Memory B cell (primary cell): ENCODE data around the gene RHOV.

ENCODE experiments used
- ATAC-seq: fragments of 150-1000 bp; cut with Tn5 transposase; 2 replicates; pipeline ENCODE4 v1.10.0; 2021; ENCODE audit warnings: low read depth, mild to moderate bottlenecking, moderate library complexity
- DNase-seq, 2 donors: peaks; one replicate each; pipeline ENCODE4 v3.0.0; 2022; ENCODE audit warnings: low spot score in 2 of 2
- H3K27ac Mint-ChIP-seq: one replicate; pipeline ENCODE4 v1.8.0; 2022; ENCODE audit warnings: mild to moderate bottlenecking, moderate library complexity, mixed read lengths
- H3K27me3 Mint-ChIP-seq: one replicate; pipeline ENCODE4 v1.8.0; 2022; ENCODE audit warnings: mixed read lengths
- H3K36me3 Mint-ChIP-seq: one replicate; pipeline ENCODE4 v1.8.0; 2022; ENCODE audit warnings: mild to moderate bottlenecking, mixed read lengths
- H3K4me1 Mint-ChIP-seq: one replicate; pipeline ENCODE4 v1.8.0; 2022; ENCODE audit warnings: mixed read lengths
- H3K4me3 Mint-ChIP-seq: one replicate; pipeline ENCODE4 v1.8.0; 2022; ENCODE audit warnings: mild to moderate bottlenecking, moderate library complexity, mixed read lengths
- H3K9me3 Mint-ChIP-seq: one replicate; pipeline ENCODE4 v1.8.0; 2022; ENCODE audit warnings: mixed read lengths

Gene RHOV

DNA sequence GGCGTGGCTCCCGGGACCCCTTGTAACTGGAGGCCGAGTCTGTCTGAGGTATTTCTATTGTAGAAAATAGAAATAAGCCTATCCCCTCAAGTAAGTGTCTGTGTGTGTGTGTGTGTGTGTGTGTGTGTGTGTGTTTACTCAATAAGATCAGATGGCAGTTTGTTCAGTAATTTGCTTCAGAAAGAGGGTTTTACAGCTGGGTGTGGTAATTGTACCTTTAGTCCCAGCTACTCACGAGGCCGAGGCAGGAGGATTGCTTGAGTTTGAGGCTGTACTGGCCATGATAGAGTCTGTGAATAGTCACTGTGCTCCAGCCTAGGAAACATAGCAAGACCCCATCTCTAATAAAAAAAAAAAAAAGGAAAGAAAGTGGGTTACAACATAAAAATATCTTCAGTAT lies 21.5 kb downstream of the RHOV start:
- Mint-ChIP-seq H3K4me1 (peaks cover 5% of the 10 kb centered on the region), H3K36me3 (peaks cover 15% of the 10 kb centered on the region), H3K27ac (no peak overlapping the region), H3K4me3 (no peak overlapping the region), H3K9me3 (no peaks in the 10 kb centered on the region), H3K27me3 (no peaks in the 10 kb centered on the region)
- DNase-seq: no peak
- ATAC-seq: no peak

DNA sequence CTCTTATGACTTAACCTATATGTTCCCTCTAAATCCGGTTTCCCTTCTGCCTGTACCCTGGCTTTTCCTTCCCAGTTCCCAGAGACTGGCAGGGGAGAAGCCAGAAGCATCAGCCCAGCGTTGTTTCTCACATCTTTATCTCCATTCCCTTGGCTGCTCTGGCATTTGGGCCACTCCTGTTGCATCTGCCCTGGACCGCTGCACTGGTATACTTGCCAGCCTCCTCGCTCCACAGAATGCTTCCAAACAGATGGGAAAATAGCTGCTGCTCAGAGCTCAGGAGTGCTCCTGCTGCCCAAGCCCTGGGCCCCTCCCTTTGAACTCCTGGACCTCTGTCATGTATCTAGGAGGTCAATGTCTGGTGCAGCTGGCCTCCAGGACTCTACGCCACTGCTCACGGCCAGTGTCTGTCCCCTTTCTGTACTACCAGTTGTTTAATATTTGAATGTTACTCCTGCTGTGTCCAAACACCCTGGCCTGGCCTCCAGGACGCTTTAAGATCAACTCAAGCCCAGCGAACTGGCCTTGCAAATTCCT lies 23.4 kb downstream of the RHOV start:
- Mint-ChIP-seq H3K4me1 (peaks cover 19% of the 10 kb centered on the region), H3K9me3 (no peaks in the 10 kb centered on the region), H3K27ac (no peak overlapping the region), H3K4me3 (no peak overlapping the region), H3K36me3 (peaks cover 11% of the 10 kb centered on the region), H3K27me3 (no peaks in the 10 kb centered on the region)
- ATAC-seq (no peak), DNase-seq (no peak)

DNA sequence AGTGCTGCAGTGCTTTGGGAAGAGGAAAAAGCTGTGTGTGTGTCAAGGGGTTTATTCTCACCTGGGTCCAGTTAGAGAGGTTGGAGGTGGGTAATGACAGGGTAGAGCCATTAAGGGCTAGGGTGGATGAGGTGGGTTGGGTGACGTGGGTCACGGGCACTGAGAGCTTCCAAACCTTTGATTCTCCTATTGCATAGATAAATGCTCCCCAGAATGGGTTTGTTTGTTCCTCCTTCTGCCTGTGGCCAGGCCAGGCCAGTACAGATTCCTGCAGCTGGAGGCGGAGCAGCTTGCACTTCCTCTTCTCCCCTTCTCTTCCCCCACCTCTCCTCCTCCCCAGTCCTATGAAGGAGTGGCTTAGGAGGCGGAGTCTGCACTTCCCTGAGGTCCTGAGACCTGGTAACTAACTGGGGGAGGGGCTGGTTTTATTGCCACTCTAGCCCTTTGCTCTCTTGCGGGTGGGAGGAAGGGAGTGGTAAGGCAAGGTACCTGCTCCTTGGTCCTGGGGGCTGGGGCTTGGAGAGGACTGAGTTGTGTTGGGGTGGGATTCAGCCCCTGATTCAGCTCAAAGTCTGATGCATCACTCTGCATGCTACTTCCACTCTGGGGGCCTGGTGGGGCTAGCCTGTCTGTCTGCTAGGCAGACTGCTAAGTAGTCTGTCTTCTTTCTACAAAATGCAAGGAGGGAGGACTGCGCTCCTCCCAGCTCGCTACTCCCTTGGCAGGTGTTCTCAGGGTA lies 26.6 kb downstream of the RHOV start:
- DNase-seq (no peak), ATAC-seq (peak; percentile 64)
- peaks cover 7% of the 10 kb centered on the region for H3K36me3 Mint-ChIP-seq
- no peak overlapping the region for H3K4me3 Mint-ChIP-seq
- H3K9me3 Mint-ChIP-seq: no peaks in the 10 kb centered on the region
- no peaks in the 10 kb centered on the region for H3K27me3 Mint-ChIP-seq
- H3K4me1 Mint-ChIP-seq: peaks cover 28% of the 10 kb centered on the region
- peak overlapping the region; percentile 81 for H3K27ac Mint-ChIP-seq

DNA sequence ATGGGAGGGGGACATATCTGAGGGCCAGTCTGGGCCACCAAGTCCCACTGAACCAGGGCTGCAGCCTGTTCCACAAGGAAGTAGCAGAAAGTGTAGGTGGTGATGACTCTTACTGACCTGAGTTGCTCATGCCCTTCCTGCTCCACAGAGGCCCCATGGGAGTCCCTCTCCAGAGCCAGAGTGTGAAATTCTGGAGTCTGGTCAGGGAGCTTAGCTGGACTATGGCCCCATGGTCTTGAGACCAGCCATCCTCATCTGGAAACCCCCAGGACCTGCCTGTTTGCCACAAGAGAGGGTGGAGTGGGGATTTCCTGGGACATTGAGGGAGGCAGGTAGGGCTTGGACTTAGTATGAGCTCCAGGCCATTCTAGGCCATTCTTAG lies 27.2 kb downstream of the RHOV start:
- Mint-ChIP-seq H3K9me3 (no peaks in the 10 kb centered on the region), H3K36me3 (peaks cover 5% of the 10 kb centered on the region), H3K27ac (peak overlapping the region; percentile 81), H3K27me3 (no peaks in the 10 kb centered on the region), H3K4me1 (peaks cover 28% of the 10 kb centered on the region), H3K4me3 (no peak overlapping the region)
- DNase-seq (no peak), ATAC-seq (no peak)

DNA sequence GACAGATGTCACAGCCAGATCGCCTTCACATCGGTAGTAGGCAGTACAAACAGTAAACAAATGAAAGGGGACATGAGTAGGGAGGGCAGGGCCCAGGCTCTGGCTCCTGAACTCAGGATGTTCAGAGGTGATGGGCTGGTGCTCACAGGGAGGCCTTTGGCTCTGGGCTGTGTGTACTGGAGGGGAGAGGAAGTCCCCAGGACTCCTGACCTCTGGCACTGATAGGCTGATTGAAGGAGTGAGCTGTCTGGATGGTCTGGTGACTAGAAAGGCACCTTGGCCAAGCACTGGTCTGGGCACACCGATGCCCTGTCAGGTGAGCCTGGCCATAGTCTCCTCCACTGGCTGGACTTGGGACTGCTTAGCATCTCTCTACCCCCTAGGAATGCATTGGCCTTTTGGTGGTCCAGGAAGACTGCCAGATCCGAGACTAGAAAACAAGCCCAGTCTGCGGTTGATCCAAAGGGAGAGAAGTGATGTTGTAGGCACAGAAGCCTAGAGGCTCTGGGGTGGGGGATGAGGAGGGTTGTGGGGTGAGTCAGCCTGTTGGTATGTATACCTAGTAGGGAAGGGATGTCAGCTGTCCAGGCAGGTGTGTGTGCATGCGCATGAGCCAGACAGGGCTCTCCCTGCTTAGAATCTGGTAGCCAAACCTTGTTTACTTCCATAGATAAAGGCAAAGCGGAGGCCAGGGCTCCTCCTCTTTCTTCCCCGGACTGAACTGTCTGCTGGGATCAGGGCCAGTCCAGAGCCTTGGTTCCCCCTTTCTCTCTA lies 28.3 kb downstream of the RHOV start:
- no peaks in the 10 kb centered on the region for H3K9me3 Mint-ChIP-seq
- H3K4me1 Mint-ChIP-seq: peaks cover 28% of the 10 kb centered on the region
- DNase-seq (no peak), ATAC-seq (no peak)
- no peaks in the 10 kb centered on the region for H3K27me3 Mint-ChIP-seq
- H3K36me3 Mint-ChIP-seq: peaks cover 3% of the 10 kb centered on the region
- no peak overlapping the region for H3K27ac Mint-ChIP-seq
- peak overlapping the region; percentile 43 for H3K4me3 Mint-ChIP-seq

DNA sequence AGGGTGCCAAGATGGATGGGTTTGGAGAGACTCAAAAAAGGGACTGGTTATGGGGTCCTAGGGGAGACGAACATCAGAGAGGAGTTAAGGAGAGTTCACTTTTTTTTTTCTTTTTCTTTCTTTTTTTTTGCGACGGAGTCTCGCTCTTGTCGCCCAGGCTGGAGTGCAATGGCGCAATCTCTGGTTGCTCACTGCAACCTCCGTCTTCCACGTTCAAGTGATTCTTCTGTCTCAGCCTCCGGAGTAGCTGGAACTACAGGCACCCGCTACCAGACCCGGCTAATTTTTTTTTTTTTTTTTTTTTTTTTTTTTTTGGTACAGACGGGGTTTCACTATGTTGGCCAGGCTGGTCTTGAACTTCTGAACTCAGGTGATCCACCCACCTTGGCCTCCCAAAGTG lies 29.0 kb downstream of the RHOV start:
- Mint-ChIP-seq H3K4me3 (peak overlapping the region; percentile 83), H3K27ac (peak overlapping the region; percentile 58), H3K9me3 (no peaks in the 10 kb centered on the region), H3K4me1 (peaks cover 28% of the 10 kb centered on the region), H3K36me3 (no peaks in the 10 kb centered on the region), H3K27me3 (no peaks in the 10 kb centered on the region)
- ATAC-seq (no peak), DNase-seq (no peak)

DNA sequence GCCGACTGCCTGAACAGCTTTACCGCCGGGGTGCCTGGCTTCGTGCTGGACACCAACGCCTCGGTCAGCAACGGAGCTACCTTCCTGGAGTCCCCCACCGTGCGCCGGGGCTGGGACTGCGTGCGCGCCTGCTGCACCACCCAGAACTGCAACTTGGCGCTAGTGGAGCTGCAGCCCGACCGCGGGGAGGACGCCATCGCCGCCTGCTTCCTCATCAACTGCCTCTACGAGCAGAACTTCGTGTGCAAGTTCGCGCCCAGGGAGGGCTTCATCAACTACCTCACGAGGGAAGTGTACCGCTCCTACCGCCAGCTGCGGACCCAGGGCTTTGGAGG lies 29.4 kb downstream of the RHOV start:
- DNase-seq: peak in 1 of 2 donors; percentile 42
- peak; percentile 67 for ATAC-seq
- Mint-ChIP-seq H3K27me3 (no peaks in the 10 kb centered on the region), H3K27ac (peak overlapping the region; percentile 58), H3K9me3 (no peaks in the 10 kb centered on the region), H3K36me3 (no peaks in the 10 kb centered on the region), H3K4me1 (peaks cover 28% of the 10 kb centered on the region), H3K4me3 (peak overlapping the region; percentile 83)

DNA sequence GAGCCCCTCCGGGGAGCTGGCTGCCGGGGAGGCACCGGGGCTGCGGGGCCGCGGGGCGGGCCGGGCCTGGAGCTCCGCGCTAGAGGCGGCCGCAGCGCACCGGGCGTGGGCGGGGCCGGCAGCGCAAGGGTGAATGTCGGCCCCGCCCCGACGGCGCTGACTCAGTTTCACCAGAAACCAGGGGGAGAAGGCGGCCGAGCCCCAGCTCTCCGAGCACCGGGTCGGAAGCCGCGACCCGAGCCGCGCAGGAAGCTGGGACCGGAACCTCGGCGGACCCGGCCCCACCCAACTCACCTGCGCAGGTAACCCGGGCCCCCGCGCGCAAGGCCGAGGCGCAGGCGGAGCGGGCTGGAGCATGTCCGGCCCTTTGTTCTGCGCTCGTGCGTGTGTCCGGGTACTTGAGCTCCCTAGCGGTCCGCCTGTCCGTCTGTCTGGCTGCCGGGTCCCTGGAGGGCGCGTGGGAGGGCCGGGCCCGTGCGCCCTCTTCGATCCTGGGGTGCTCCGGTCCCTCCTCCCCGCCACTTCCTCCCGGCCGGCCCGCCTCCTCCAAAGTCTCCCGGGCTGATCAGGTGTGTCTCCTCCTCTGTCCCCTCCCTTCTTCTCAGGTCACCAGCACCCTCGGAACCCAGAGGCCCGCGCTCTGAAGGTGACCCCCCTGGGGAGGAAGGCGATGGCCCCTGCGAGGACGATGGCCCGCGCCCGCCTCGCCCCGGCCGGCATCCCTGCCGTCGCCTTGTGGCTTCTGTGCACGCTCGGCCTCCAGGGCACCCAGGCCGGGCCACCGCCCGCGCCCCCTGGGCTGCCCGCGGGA lies 29.9 kb downstream of the RHOV start, which contains the start of gene SPINT1:
Gene SPINT1, plus strand, starts transcription at position 164 of the 811 bp plus-strand sequence. Its CDS starts 507 bp downstream, at position 671.
- Mint-ChIP-seq H3K27ac (peak within 1 kb of the TSS; percentile 58), H3K27me3 (no peaks in the 10 kb centered on the region), H3K4me1 (peaks cover 28% of the 10 kb centered on the region), H3K9me3 (no peaks in the 10 kb centered on the region), H3K4me3 (peak within 1 kb of the TSS; percentile 83), H3K36me3 (no peaks in the 10 kb centered on the region)
- peak; percentile 25 to 56 for DNase-seq
- peak; percentile 55 for ATAC-seq

DNA sequence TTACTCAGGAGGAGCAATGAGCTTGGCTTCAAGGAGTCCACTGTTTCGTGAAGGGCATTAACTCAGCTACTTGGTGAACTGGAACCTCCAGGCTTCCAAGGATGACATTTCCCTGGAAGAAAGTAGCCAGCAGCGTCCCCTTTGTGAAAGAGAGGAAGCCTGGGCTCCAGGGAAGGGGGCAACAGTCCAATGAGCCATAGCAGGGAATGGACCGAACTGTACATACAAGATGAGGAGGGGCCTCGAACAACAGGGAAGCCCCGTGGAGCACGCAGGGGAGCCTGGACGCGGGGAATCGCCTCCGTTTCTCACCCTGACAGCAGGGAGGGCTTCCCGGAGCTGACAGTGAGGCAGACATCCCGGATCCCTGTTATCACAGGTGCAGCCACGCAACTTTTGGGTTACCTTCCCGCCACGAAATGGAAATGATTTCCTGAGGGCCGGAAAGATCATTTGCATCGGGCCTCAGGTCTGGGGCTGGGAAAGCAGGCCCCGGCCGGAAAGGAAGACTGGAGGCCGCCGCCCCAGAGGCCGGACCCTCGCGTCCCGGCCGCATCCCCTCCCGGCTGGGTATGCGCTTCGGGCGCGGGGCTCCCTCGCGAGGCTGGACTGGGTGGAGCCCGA lies 30.7 kb downstream of the RHOV start:
- DNase-seq: no peak
- H3K27me3 Mint-ChIP-seq: no peaks in the 10 kb centered on the region

DNA sequence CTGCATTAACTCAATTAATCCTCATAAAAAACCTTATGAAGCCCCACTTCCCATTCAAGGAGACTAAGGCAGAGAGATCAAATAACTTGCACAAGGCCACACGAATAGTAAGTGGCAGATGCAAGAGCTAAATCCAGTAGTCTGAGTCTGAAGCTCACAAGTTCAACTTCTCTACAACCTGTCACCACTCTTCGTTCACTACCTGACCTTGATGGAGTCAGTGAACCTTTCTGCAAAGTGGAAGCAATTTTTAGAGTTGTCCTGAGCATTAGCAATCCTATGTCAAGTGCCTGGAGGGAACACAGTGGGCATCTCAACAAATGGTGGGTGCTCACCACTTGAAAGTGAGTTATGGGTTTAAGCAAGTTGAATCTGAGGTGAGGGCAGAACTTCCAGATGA lies 32.3 kb downstream of the RHOV start:
- Mint-ChIP-seq H3K36me3 (no peaks in the 10 kb centered on the region), H3K27me3 (no peaks in the 10 kb centered on the region), H3K27ac (no peak overlapping the region), H3K9me3 (no peaks in the 10 kb centered on the region), H3K4me3 (no peak overlapping the region), H3K4me1 (peaks cover 16% of the 10 kb centered on the region)
- ATAC-seq (no peak), DNase-seq (no peak)

More for the DNA sequence above, 30.7 kb downstream of the RHOV start:
- Mint-ChIP-seq H3K4me3 (peak overlapping the region; percentile 83), H3K9me3 (no peaks in the 10 kb centered on the region), H3K4me1 (peaks cover 28% of the 10 kb centered on the region), H3K27ac (no peak overlapping the region), H3K36me3 (no peaks in the 10 kb centered on the region)
- no peak for ATAC-seq

DNA sequence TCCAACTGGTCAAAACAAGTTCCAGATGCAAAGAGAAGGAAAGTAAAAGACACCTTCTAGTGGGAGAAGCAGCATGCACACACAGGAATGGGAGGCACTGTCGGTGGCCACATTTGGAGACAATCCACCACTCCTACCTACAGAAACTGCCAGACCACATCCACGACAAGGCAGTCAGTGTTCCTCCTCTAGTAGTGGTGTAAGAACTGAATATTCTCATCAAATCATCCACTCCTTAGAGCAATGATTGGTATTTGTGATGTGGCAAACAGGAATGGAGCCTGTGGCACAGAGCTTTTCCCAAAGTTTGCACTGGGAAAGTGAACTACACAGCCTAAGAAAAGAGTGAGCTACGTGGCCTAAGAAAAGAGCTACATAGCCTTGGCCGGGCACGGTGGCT lies 35.3 kb downstream of the RHOV start:
- Mint-ChIP-seq H3K4me1 (peaks cover 3% of the 10 kb centered on the region), H3K36me3 (no peaks in the 10 kb centered on the region), H3K4me3 (no peak overlapping the region), H3K27me3 (no peaks in the 10 kb centered on the region), H3K27ac (no peak overlapping the region), H3K9me3 (no peaks in the 10 kb centered on the region)
- ATAC-seq (no peak), DNase-seq (no peak)

DNA sequence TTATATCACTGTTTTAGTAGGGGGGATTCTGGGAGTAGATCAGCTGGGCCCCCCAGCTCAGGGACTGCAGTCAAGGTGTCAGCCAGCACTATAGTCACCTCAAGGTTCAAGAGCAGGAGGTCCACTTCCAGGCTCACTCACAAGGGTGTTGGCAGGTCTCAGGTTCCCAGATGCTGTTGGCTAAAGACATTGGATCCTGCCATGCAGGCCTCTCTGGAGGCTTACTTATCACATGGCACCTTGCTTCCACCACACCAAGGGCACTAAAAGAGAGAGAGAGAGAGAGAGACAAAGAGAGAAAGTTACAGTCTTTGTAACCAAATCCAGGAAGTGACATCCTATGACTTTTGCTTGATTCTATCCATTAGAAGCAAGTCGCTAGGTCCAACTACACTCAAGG lies 38.0 kb downstream of the RHOV start:
- peaks cover 2% of the 10 kb centered on the region for H3K9me3 Mint-ChIP-seq
- DNase-seq: no peak
- no peak overlapping the region for H3K27ac Mint-ChIP-seq
- H3K36me3 Mint-ChIP-seq: peaks cover 5% of the 10 kb centered on the region
- no peaks in the 10 kb centered on the region for H3K4me1 Mint-ChIP-seq
- no peaks in the 10 kb centered on the region for H3K27me3 Mint-ChIP-seq
- no peak overlapping the region for H3K4me3 Mint-ChIP-seq
- no peak for ATAC-seq

DNA sequence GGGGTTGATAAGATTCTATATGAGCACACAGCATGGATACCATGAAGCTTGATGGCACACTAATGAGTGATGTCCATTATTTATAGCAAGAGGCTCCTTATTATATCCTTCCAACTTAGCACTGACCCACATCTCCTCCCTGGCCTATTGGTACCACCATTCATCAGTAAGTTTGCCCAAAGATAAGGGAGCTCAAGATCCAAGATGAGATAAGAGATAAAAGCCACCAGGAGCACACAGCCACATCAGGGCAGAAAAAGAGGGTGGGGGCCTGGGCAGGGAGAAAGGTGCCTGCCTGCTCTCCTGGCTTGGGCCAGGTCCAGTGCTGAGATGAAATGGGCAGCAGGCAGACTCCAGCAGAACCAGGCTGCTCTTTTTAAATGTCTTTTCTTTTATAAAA lies 41.1 kb downstream of the RHOV start:
- DNase-seq (no peak), ATAC-seq (no peak)
- Mint-ChIP-seq H3K9me3 (peaks cover 2% of the 10 kb centered on the region), H3K27ac (no peak overlapping the region), H3K4me3 (no peak overlapping the region), H3K27me3 (no peaks in the 10 kb centered on the region), H3K36me3 (peaks cover 5% of the 10 kb centered on the region), H3K4me1 (no peaks in the 10 kb centered on the region)
